H9 (cell line): Measurements from ENCODE around the gene EVX2. TPM values are rescaled to one million over a fixed set of nuclear protein-coding genes. Genes with fewer than 3 reads are reported as not detected.

Source experiments
- DNase-seq: peaks from one replicate; pipeline ENCODE4 v3.0.0-alpha.2; 2017
- H2AFZ ChIP-seq: one replicate; pipeline ENCODE4 v1.6.1; 2013; ENCODE audit warnings: mild to moderate bottlenecking, low read length, control low read depth, moderate library complexity
- H2AK5ac ChIP-seq: 2 replicates; pipeline ENCODE4 v1.6.1; 2013; ENCODE audit warnings: low read length, control low read depth, mixed read lengths; ENCODE audit not compliant: insufficient read length
- H2BK120ac ChIP-seq: one replicate; pipeline ENCODE4 v1.6.1; 2013; ENCODE audit warnings: low read depth, mild to moderate bottlenecking, low read length, control low read depth, inconsistent platforms; ENCODE audit not compliant: poor library complexity, severe bottlenecking
- H2BK12ac ChIP-seq: 2 replicates; pipeline ENCODE4 v1.6.1; 2013; ENCODE audit warnings: low read length, control low read depth, mixed read lengths, low read depth; ENCODE audit not compliant: insufficient read length
- H2BK15ac ChIP-seq: 2 replicates; pipeline ENCODE4 v1.6.1; 2013; ENCODE audit warnings: low read depth, low read length, control low read depth
- H2BK20ac ChIP-seq: one replicate; pipeline ENCODE4 v1.6.1; 2013; ENCODE audit warnings: low read depth, mild to moderate bottlenecking, low read length, control low read depth, inconsistent platforms; ENCODE audit not compliant: poor library complexity, severe bottlenecking
- H2BK5ac ChIP-seq: 2 replicates; pipeline ENCODE4 v1.6.1; 2013; ENCODE audit warnings: low read length, control low read depth, mixed read lengths; ENCODE audit not compliant: insufficient read length
- H3K14ac ChIP-seq: 2 replicates; pipeline ENCODE4 v1.6.1; 2013; ENCODE audit warnings: low read length, control low read depth; ENCODE audit not compliant: insufficient read depth
- H3K18ac ChIP-seq: 2 replicates; pipeline ENCODE4 v1.6.1; 2013; ENCODE audit warnings: low read depth, mild to moderate bottlenecking, mixed read lengths, low read length, control low read depth; ENCODE audit not compliant: insufficient read length
- H3K23ac ChIP-seq: 2 replicates; pipeline ENCODE4 v1.6.1; 2013; ENCODE audit warnings: low read length, control low read depth, mixed read lengths, low read depth; ENCODE audit not compliant: insufficient read length
- H3K23me2 ChIP-seq: 2 replicates; pipeline ENCODE4 v1.6.1; 2013; ENCODE audit warnings: low read depth, mild to moderate bottlenecking, mixed read lengths, low read length, control low read depth; ENCODE audit not compliant: insufficient read length, poor library complexity, severe bottlenecking
- H3K27ac ChIP-seq: 2 replicates; pipeline ENCODE4 v1.5.1; 2013; ENCODE audit warnings: low read length, control low read depth, mixed read lengths, low read depth; ENCODE audit not compliant: insufficient read length
- H3K27me3 ChIP-seq: 2 replicates; pipeline ENCODE4 v1.6.1; 2013; ENCODE audit warnings: low read length, control low read depth, inconsistent platforms; ENCODE audit not compliant: insufficient read depth
- H3K4ac ChIP-seq: 2 replicates; pipeline ENCODE4 v1.6.1; 2013; ENCODE audit warnings: low read depth, mild to moderate bottlenecking, control low read depth, inconsistent platforms, low read length, moderate library complexity
- H3K4me1 ChIP-seq: 2 replicates; pipeline ENCODE4 v1.6.1; 2013; ENCODE audit warnings: low read length, control low read depth, inconsistent platforms; ENCODE audit not compliant: insufficient read depth
- H3K4me2 ChIP-seq: 2 replicates; pipeline ENCODE4 v1.6.1; 2013; ENCODE audit warnings: low read length, control low read depth, mixed read lengths; ENCODE audit not compliant: insufficient read length, insufficient read depth
- H3K56ac ChIP-seq: 2 replicates; pipeline ENCODE4 v1.6.1; 2013; ENCODE audit warnings: low read depth, mild to moderate bottlenecking, mixed read lengths, low read length, control low read depth; ENCODE audit not compliant: insufficient read length
- H3K79me1 ChIP-seq: 2 replicates; pipeline ENCODE4 v1.6.1; 2013; ENCODE audit warnings: low read depth, mild to moderate bottlenecking, moderate library complexity, low read length, control low read depth, inconsistent platforms; ENCODE audit not compliant: insufficient read depth, poor library complexity, severe bottlenecking
- H3K79me2 ChIP-seq: 2 replicates; pipeline ENCODE4 v1.6.1; 2013; ENCODE audit warnings: low read length, control low read depth, inconsistent platforms; ENCODE audit not compliant: insufficient read depth
- H3K9ac ChIP-seq: 2 replicates; pipeline ENCODE4 v1.6.1; 2013; ENCODE audit warnings: low read length, control low read depth, mixed read lengths; ENCODE audit not compliant: insufficient read length; ENCODE audit errors: extremely low read depth
- H3K9me3 ChIP-seq: one replicate; pipeline ENCODE4 v1.6.1; 2013; ENCODE audit warnings: low read depth, low read length, inconsistent platforms; ENCODE audit not compliant: control insufficient read depth
- H3T11ph ChIP-seq: one replicate; pipeline ENCODE4 v1.6.1; 2013; ENCODE audit warnings: mild to moderate bottlenecking, low read length, control low read depth, inconsistent platforms
- H4K20me1 ChIP-seq: one replicate; pipeline ENCODE4 v1.6.1; 2013; ENCODE audit not compliant: control insufficient read depth, insufficient read length, insufficient read depth
- H4K5ac ChIP-seq: 2 replicates; pipeline ENCODE4 v1.6.1; 2013; ENCODE audit warnings: low read depth, mild to moderate bottlenecking, mixed read lengths, low read length, control low read depth; ENCODE audit not compliant: insufficient read length
- H4K8ac ChIP-seq: replicated peaks from 2 replicates; pipeline ENCODE4 v1.6.1; 2013; ENCODE audit warnings: low read length, control low read depth, mixed read lengths, low read depth; ENCODE audit not compliant: insufficient read length
- H4K91ac ChIP-seq: 2 replicates; pipeline ENCODE4 v1.6.1; 2013; ENCODE audit warnings: low read depth, mild to moderate bottlenecking, moderate library complexity, mixed read lengths, low read length, control low read depth; ENCODE audit not compliant: insufficient read length
- H3K27ac Mint-ChIP-seq, 3 experiments: 2 replicates in 2 of 3; 3 replicates in 1 of 3; pipeline ENCODE4 v1.8.0; 2020 to 2021; ENCODE audit warnings: mixed read lengths in 3 of 3, mild to moderate bottlenecking in 1 of 3, moderate library complexity in 1 of 3
- H3K27me3 Mint-ChIP-seq: 2 replicates; pipeline ENCODE4 v1.8.0; 2021; ENCODE audit warnings: low read depth, mild to moderate bottlenecking, moderate library complexity, mixed read lengths
- H3K36me3 Mint-ChIP-seq, 3 experiments: 2 replicates in 2 of 3; 3 replicates in 1 of 3; pipeline ENCODE4 v1.8.0; 2020 to 2021; ENCODE audit warnings: low read depth in 3 of 3, mixed read lengths in 3 of 3; ENCODE audit not compliant: insufficient read depth in 1 of 3
- H3K4me1 Mint-ChIP-seq, 2 experiments: 2 replicates each; pipeline ENCODE4 v1.8.0; 2020; ENCODE audit warnings: mixed read lengths in 2 of 2
- H3K4me3 Mint-ChIP-seq, 2 experiments: 2 replicates in 1 of 2; 3 replicates in 1 of 2; pipeline ENCODE4 v1.8.0; 2020 to 2021; ENCODE audit warnings: mild to moderate bottlenecking in 2 of 2, mixed read lengths in 2 of 2, moderate library complexity in 1 of 2
- H3K9me3 Mint-ChIP-seq, 2 experiments: 2 replicates in 1 of 2; 3 replicates in 1 of 2; pipeline ENCODE4 v1.8.0; 2020; ENCODE audit warnings: mild to moderate bottlenecking in 2 of 2, mixed read lengths in 2 of 2, moderate library complexity in 1 of 2
- WGBS: extraction: QIAGEN DNeasy Blood & Tissue Kit; methylation state at CpG from one replicate; pipeline ENCODE4 v1.1.7; 2013; ENCODE audit warnings: missing lambda C conversion rate, low lambda C conversion rate, mixed read lengths; ENCODE audit not compliant: insufficient read length; ENCODE audit errors: extremely low coverage; 5-methylcytosine and 5-hydroxymethylcytosine counted together
- total RNA-seq: library from RNA; stranded (reverse); gene quantifications from 2 replicates; pipeline ENCODE4 v1.2.1, GENCODE V29; 2021
- TF ChIP-seq, protein P1 (sequence below): fragments of 200-600 bp; sonication (generic); conservative IDR thresholded peaks from 3 replicates; pipeline ENCODE4 v1.8.0; 2021; ENCODE audit warnings: antibody characterized with exemption, mild to moderate bottlenecking

Gene EVX2
- total RNA-seq, 1 experiment from 2014 or later, result not detected

DNA sequence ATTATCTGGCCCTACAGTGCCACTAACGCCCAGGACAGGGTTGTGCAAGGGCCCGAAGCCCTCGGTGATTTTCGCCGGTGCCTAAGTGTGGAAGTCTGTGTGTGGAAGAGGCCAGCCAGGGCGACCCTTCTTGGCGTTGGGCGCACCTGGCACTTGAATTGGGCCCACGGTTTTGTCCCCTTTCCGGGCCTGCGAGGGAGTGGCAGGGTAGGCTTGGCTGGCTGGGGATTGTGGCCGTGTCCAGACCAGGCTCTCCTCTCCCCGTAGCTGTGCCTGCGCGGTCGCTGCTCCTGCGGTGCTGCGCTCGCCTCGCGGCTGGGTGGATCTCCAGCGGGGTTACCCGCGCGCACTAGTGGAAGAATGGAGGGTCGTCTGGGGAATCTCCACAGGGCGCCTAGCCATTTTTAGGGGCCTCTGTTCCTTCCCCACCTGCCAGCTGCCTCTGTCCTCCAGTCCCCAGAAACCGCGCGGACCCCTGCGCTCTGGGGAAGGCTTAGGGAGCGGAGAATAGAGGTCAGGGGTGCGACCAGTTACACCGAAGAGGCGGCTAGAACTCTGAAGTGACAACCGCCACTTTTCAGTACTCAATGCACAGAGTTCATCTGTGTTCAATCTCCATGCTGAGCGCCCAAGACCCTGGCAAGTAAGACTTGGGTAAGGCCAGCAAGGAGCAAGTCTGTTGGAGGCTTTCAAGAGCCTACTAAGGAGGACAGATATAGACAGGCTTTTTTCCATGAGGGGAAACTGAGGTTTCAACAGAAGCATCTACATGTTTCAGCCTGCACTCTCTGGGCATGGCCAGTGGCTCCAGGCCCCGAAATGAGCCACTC, 16.0 kb downstream of the EVX2 start:
- H3K14ac ChIP-seq, result no peak overlapping the region
- H2BK15ac ChIP-seq, result no peak overlapping the region
- no peak overlapping the region for H3K9ac ChIP-seq
- H2BK12ac ChIP-seq, result no peak overlapping the region
- no peak overlapping the region for H2BK5ac ChIP-seq
- peak overlapping the region; percentile 36 for H3K4me2 ChIP-seq
- Mint-ChIP-seq H3K27ac (no peak overlapping the region), H3K4me3 (peak overlapping the region; percentile 38 to 69), H3K36me3 (peaks cover 0 to 4% (median 0%) of the 10 kb centered on the region in 3 experiments; a peak in 1 of 7 replicates), H3K4me1 (peaks cover 8 to 31% of the 10 kb centered on the region in 2 experiments; a peak in 3 of 4 replicates), H3K27me3 (peaks cover 99% of the 10 kb centered on the region), H3K9me3 (peaks cover 3 to 7% of the 10 kb centered on the region in 2 experiments; a peak in 4 of 5 replicates)
- H3K4ac ChIP-seq, result no peak overlapping the region
- no peak overlapping the region for H3K56ac ChIP-seq
- no peak overlapping the region for H3K23ac ChIP-seq
- H3K27me3 ChIP-seq, result peaks cover 68% of the 10 kb centered on the region
- H4K91ac ChIP-seq, result no peak overlapping the region
- no peak overlapping the region for H3K18ac ChIP-seq
- H2BK20ac ChIP-seq, result no peak overlapping the region
- no peak overlapping the region for H3K27ac ChIP-seq
- TF ChIP-seq, protein P1, sequence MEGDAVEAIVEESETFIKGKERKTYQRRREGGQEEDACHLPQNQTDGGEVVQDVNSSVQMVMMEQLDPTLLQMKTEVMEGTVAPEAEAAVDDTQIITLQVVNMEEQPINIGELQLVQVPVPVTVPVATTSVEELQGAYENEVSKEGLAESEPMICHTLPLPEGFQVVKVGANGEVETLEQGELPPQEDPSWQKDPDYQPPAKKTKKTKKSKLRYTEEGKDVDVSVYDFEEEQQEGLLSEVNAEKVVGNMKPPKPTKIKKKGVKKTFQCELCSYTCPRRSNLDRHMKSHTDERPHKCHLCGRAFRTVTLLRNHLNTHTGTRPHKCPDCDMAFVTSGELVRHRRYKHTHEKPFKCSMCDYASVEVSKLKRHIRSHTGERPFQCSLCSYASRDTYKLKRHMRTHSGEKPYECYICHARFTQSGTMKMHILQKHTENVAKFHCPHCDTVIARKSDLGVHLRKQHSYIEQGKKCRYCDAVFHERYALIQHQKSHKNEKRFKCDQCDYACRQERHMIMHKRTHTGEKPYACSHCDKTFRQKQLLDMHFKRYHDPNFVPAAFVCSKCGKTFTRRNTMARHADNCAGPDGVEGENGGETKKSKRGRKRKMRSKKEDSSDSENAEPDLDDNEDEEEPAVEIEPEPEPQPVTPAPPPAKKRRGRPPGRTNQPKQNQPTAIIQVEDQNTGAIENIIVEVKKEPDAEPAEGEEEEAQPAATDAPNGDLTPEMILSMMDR, result no peak
- H3T11ph ChIP-seq, result no peak overlapping the region
- DNase-seq, result peak; percentile 31
- no peaks in the 10 kb centered on the region for H3K9me3 ChIP-seq
- no peak overlapping the region for H4K5ac ChIP-seq
- no peak overlapping the region for H2BK120ac ChIP-seq
- no peak overlapping the region for H2AK5ac ChIP-seq
- peaks cover 3% of the 10 kb centered on the region for H3K23me2 ChIP-seq
- no peaks in the 10 kb centered on the region for H3K79me2 ChIP-seq
- no CpG with 5 or more reads among the region's 38 CpGs for WGBS
- no peak overlapping the region for H4K8ac ChIP-seq
- no peak overlapping the region for H2AFZ ChIP-seq
- no peaks in the 10 kb centered on the region for H4K20me1 ChIP-seq
- no peaks in the 10 kb centered on the region for H3K79me1 ChIP-seq
- no peaks in the 10 kb centered on the region for H3K4me1 ChIP-seq
